Esophagus (tissue), 2 donors: ENCODE data around the gene CLEC6A. TPM values are rescaled to one million over a fixed set of nuclear protein-coding genes. Genes with fewer than 3 reads are reported as not detected.
"Not testable (repeated sequence)": the region's sequence is repeated elsewhere in the genome, so short reads cannot be mapped to it uniquely, and the experiment has no call there.

Experiments
- H3K27ac ChIP-seq, 2 donors: one replicate each; pipeline ENCODE4 v1.5.1; 2013; ENCODE audit warnings: low read depth in 2 of 2, mild to moderate bottlenecking in 2 of 2, inconsistent platforms in 1 of 2, low read length in 1 of 2, moderate library complexity in 1 of 2
- H3K27me3 ChIP-seq, 2 donors: one replicate each; pipeline ENCODE4 v1.6.1; 2013; ENCODE audit warnings: low read length in 2 of 2, control low read depth in 1 of 2, mild to moderate bottlenecking in 1 of 2; ENCODE audit not compliant: insufficient read depth in 2 of 2, control insufficient read depth in 1 of 2
- H3K36me3 ChIP-seq, 2 donors: one replicate each; pipeline ENCODE4 v1.6.1; 2013; ENCODE audit warnings: low read length in 1 of 2; ENCODE audit not compliant: control insufficient read depth in 2 of 2, insufficient read depth in 2 of 2
- H3K4me1 ChIP-seq, 2 donors: one replicate each; pipeline ENCODE4 v1.6.1; 2013; ENCODE audit warnings: low read length in 1 of 2; ENCODE audit not compliant: control insufficient read depth in 2 of 2, insufficient read depth in 2 of 2
- H3K4me3 ChIP-seq, 2 donors: one replicate each; pipeline ENCODE4 v1.5.1; 2013; ENCODE audit warnings: low read length in 2 of 2, mild to moderate bottlenecking in 2 of 2, low read depth in 1 of 2, moderate library complexity in 1 of 2
- H3K9me3 ChIP-seq, 2 donors: one replicate each; pipeline ENCODE4 v1.6.1; 2013; ENCODE audit warnings: mild to moderate bottlenecking in 2 of 2, low read depth in 1 of 2, low read length in 1 of 2, moderate library complexity in 1 of 2; ENCODE audit not compliant: control insufficient read depth in 2 of 2, insufficient read depth in 1 of 2
- WGBS, 2 donors: extraction: QIAGEN DNeasy Blood & Tissue Kit; methylation state at CpG; one replicate each; pipeline ENCODE4 v1.1.7; 2013; 5-methylcytosine and 5-hydroxymethylcytosine counted together
- polyA plus RNA-seq, 2 donors: library from polyadenylated mRNA; stranded (reverse); fragments of 200-250 nt; gene quantifications; one replicate each; pipeline ENCODE4 v1.2.3, GENCODE V29; 2013
- donor health status: healthy with polysubstance abuse.
- donor health status: Bipolar disorder and iron deficiency.

CLEC6A gene
- polyA plus RNA-seq, result not detected

- H3K4me1 ChIP-seq, result no peaks in the 10 kb centered on the region
- H3K4me3 ChIP-seq, result no peak within 1 kb of the TSS
- H3K27ac ChIP-seq, result no peak within 1 kb of the TSS
- no peaks in the 10 kb centered on the region for H3K27me3 ChIP-seq
- 75 to 82% methylated on average over 2 of the region's 2 CpGs for WGBS, 2 donors
- H3K9me3 ChIP-seq, result no peaks in the 10 kb centered on the region
- H3K36me3 ChIP-seq, result no peaks in the 10 kb centered on the region
Observed at GRCh38 chr12:8455727-8456360, at the start of gene CLEC6A. Gene CLEC6A, plus strand, starts transcription at chr12:8455962. Its CDS starts 150 bp downstream, at chr12:8456112.

- H3K4me1 ChIP-seq, H3K9me3 ChIP-seq, H3K27ac ChIP-seq, H3K27me3 ChIP-seq, H3K4me3 ChIP-seq, H3K36me3 ChIP-seq: not testable (repeated sequence)
- WGBS, 2 donors, result no CpG with 5 or more reads among the region's 6 CpGs
Observed at GRCh38 chr12:8419576-8419975, 36.2 kb upstream of the CLEC6A start.

GRCh38 chr12:8420506-8420905, 35.3 kb upstream of the CLEC6A start:
- Histone ChIP-seq H3K27me3 (no peaks in the 10 kb centered on the region), H3K4me3 (no peak overlapping the region), H3K36me3 (no peaks in the 10 kb centered on the region), H3K9me3 (no peaks in the 10 kb centered on the region), H3K27ac (no peak overlapping the region), H3K4me1 (no peaks in the 10 kb centered on the region)
- no CpG with 5 or more reads among the region's 10 CpGs for WGBS, 2 donors

GRCh38 chr12:8444536-8445278, 11.1 kb upstream of the CLEC6A start:
- WGBS, 2 donors, result 86 to 88% methylated on average over 22 of the region's 22 CpGs
- H3K36me3 ChIP-seq, H3K9me3 ChIP-seq, H3K4me3 ChIP-seq, H3K27me3 ChIP-seq, H3K4me1 ChIP-seq, H3K27ac ChIP-seq: not testable (repeated sequence)

GRCh38 chr12:8445731-8446130, 10.0 kb upstream of the CLEC6A start:
- no peaks in the 10 kb centered on the region for H3K27me3 ChIP-seq
- H3K36me3 ChIP-seq, result no peaks in the 10 kb centered on the region
- 95 to 96% methylated on average over 2 of the region's 2 CpGs for WGBS, 2 donors
- H3K27ac ChIP-seq, result no peak overlapping the region
- H3K4me1 ChIP-seq, result no peaks in the 10 kb centered on the region
- no peaks in the 10 kb centered on the region for H3K9me3 ChIP-seq
- no peak overlapping the region for H3K4me3 ChIP-seq

GRCh38 chr12:8446642-8447547, 8.9 kb upstream of the CLEC6A start:
- H3K36me3 ChIP-seq, result no peaks in the 10 kb centered on the region

GRCh38 chr12:8449355-8449859, 6.4 kb upstream of the CLEC6A start:
- Histone ChIP-seq H3K4me3 (no peak overlapping the region), H3K9me3 (no peaks in the 10 kb centered on the region), H3K36me3 (no peaks in the 10 kb centered on the region), H3K27ac (no peak overlapping the region), H3K4me1 (no peaks in the 10 kb centered on the region), H3K27me3 (no peaks in the 10 kb centered on the region)
- 68 to 69% methylated on average over 7 of the region's 7 CpGs for WGBS, 2 donors

More at GRCh38 chr12:8446642-8447547, 8.9 kb upstream of the CLEC6A start:
- no peaks in the 10 kb centered on the region for H3K9me3 ChIP-seq
- 88 to 92% methylated on average over 35 of the region's 35 CpGs for WGBS, 2 donors
- H3K27ac ChIP-seq, result no peak overlapping the region
- H3K27me3 ChIP-seq, result no peaks in the 10 kb centered on the region
- H3K4me3 ChIP-seq, result no peak overlapping the region
- H3K4me1 ChIP-seq, result no peaks in the 10 kb centered on the region

GRCh38 chr12:8452036-8452435, 3.7 kb upstream of the CLEC6A start:
- H3K4me1 ChIP-seq, result no peaks in the 10 kb centered on the region
- H3K27ac ChIP-seq, result no peak overlapping the region
- WGBS, 2 donors, result 88 to 93% methylated on average over 12 of the region's 12 CpGs
- no peaks in the 10 kb centered on the region for H3K36me3 ChIP-seq
- H3K27me3 ChIP-seq, result no peaks in the 10 kb centered on the region
- no peak overlapping the region for H3K4me3 ChIP-seq
- no peaks in the 10 kb centered on the region for H3K9me3 ChIP-seq

GRCh38 chr12:8453021-8453513, 2.7 kb upstream of the CLEC6A start:
- H3K4me3 ChIP-seq, result no peak overlapping the region
- H3K4me1 ChIP-seq, result no peaks in the 10 kb centered on the region
- no peaks in the 10 kb centered on the region for H3K9me3 ChIP-seq
- 43 to 54% methylated on average over 4 of the region's 4 CpGs for WGBS, 2 donors
- H3K36me3 ChIP-seq, result no peaks in the 10 kb centered on the region
- no peak overlapping the region for H3K27ac ChIP-seq
- H3K27me3 ChIP-seq, result no peaks in the 10 kb centered on the region
